Large intestine (tissue), 3 donors: Measurements from ENCODE around the gene SYMPK. TPM values are rescaled to one million over a fixed set of nuclear protein-coding genes. Genes with fewer than 3 reads are reported as not detected.

Experiments
- DNase-seq, 2 donors: peaks; one replicate each; pipeline versions ENCODE4 v3.0.0 to v3.0.0-alpha.2; 2013
- H3K27ac ChIP-seq: one replicate; pipeline ENCODE4 v1.5.1; 2013; ENCODE audit warnings: low read length
- H3K27me3 ChIP-seq: 2 replicates; pipeline ENCODE4 v1.6.1; 2013; ENCODE audit warnings: low read length; ENCODE audit not compliant: control insufficient read depth, insufficient read depth
- H3K36me3 ChIP-seq: 2 replicates; pipeline ENCODE4 v1.6.1; 2013; ENCODE audit warnings: low read length; ENCODE audit not compliant: control insufficient read depth, insufficient read depth
- H3K4me1 ChIP-seq: one replicate; pipeline ENCODE4 v1.6.1; 2013; ENCODE audit warnings: low read length; ENCODE audit not compliant: control insufficient read depth, insufficient read depth
- H3K4me3 ChIP-seq: one replicate; pipeline ENCODE4 v1.5.1; 2013; ENCODE audit warnings: low read length
- H3K9me3 ChIP-seq: one replicate; pipeline ENCODE4 v1.6.1; 2013; ENCODE audit warnings: mild to moderate bottlenecking, low read depth, low read length, moderate library complexity; ENCODE audit not compliant: control insufficient read depth
- WGBS: methylation state at CpG from one replicate; pipeline ENCODE4 v1.1.5; 2013; ENCODE audit warnings: low lambda C conversion rate; ENCODE audit not compliant: insufficient coverage; 5-methylcytosine and 5-hydroxymethylcytosine counted together
- polyA plus RNA-seq: library from polyadenylated mRNA; unstranded; fragments of 120-200 nt; gene quantifications from one replicate; pipeline ENCODE4 v1.2.1, GENCODE V29; 2013

SYMPK gene
- polyA plus RNA-seq, 1 donor: 65.0 TPM

- Histone ChIP-seq H3K36me3 (peaks cover 6% of the 10 kb centered on the region), H3K27ac (peak overlapping the region; percentile 98), H3K4me3 (peak overlapping the region; percentile 40), H3K4me1 (peaks cover 51% of the 10 kb centered on the region), H3K27me3 (no peaks in the 10 kb centered on the region), H3K9me3 (peaks cover 9% of the 10 kb centered on the region)
- peak in 1 of 2 donors; percentile 18 for DNase-seq
- no CpG with 5 or more reads among the region's 46 CpGs for WGBS
These were observed 91.5 kb downstream of the SYMPK start for GRCh38 chr19:45771311-45771933.

- WGBS: no CpG with 5 or more reads among the region's 79 CpGs
These were observed 92.5 kb downstream of the SYMPK start for GRCh38 chr19:45770192-45771101.

DNA sequence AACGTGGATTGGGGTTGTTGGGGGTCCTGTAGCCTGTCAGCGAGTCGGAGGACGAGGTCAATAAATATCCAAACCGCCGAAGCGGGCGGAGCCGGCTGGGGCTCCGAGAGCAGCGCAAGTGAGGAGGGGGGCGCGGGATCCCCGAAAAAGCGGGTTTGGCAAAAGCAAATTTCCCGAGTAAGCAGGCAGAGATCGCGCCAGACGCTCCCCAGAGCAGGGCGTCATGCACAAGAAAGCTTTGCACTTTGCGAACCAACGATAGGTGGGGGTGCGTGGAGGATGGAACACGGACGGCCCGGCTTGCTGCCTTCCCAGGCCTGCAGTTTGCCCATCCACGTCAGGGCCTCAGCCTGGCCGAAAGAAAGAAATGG lies 93.1 kb downstream of the SYMPK start:
- Histone ChIP-seq H3K4me3 (peak overlapping the region; percentile 68), H3K36me3 (peaks cover 11% of the 10 kb centered on the region), H3K27me3 (no peaks in the 10 kb centered on the region), H3K9me3 (peaks cover 9% of the 10 kb centered on the region), H3K27ac (peak overlapping the region; percentile 98), H3K4me1 (peaks cover 55% of the 10 kb centered on the region)
- no CpG with 5 or more reads among the region's 28 CpGs for WGBS
- peak in 1 of 2 donors; percentile 76 for DNase-seq

More at GRCh38 chr19:45770192-45771101, 92.5 kb downstream of the SYMPK start:
- Histone ChIP-seq H3K4me1 (peaks cover 59% of the 10 kb centered on the region), H3K36me3 (peaks cover 6% of the 10 kb centered on the region), H3K27me3 (no peaks in the 10 kb centered on the region), H3K27ac (peak overlapping the region; percentile 98), H3K4me3 (peak overlapping the region; percentile 68), H3K9me3 (peaks cover 9% of the 10 kb centered on the region)
- peak; percentile 97 to 99 for DNase-seq

DNA sequence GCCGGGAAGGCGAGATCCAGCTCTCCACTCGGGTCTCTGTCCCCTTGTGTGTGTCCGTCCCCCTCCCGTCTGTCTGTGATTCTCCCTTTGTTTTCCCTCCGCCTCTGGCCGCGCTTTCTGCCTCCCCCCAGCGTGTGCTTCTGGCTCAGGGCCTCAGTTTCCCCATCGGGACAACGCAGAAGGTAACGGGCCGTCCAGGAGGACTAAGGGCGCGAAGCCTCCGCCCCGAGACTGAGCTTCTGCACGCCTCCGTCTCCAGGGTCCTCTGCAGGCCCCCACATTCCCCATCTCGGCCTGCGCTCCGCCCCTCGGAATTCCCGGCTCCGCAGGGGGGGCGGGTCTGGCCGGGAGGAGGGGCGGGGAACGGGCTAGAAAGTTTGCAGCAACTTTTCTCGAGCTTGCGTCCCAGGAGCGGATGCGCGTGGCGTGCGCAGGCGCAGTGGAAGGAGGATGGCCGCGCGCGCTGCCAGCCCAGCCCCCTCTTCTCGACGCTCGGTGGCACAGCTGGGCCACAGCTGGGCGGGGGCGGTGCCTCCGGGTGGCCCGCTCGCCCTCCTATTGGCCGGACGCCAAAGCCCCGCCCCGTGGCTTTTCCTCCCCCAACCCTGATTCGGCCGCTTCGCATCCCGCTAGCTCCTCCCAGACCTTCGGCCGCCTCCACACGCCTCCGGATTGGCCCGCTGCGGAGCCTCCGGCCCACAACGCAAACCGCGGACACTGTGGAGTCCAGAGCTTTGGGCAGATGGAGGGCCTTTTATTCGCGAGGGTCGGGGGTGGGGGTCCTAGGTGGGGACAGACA lies 93.8 kb downstream of the SYMPK start, which contains the start of gene SIX5:
Gene SIX5, minus strand, starts transcription at position 269 of the 799 bp plus-strand sequence. CDS start 408 bp downstream, outside the sequence.
- peak; percentile 98 to 99 for DNase-seq
- Histone ChIP-seq H3K4me1 (peaks cover 55% of the 10 kb centered on the region), H3K9me3 (peaks cover 9% of the 10 kb centered on the region), H3K4me3 (peak within 1 kb of the TSS; percentile 86), H3K27ac (peak within 1 kb of the TSS; percentile 98), H3K27me3 (peaks cover 3% of the 10 kb centered on the region), H3K36me3 (peaks cover 11% of the 10 kb centered on the region)
- WGBS: 0% methylated on average over 2 of the region's 70 CpGs

DNA sequence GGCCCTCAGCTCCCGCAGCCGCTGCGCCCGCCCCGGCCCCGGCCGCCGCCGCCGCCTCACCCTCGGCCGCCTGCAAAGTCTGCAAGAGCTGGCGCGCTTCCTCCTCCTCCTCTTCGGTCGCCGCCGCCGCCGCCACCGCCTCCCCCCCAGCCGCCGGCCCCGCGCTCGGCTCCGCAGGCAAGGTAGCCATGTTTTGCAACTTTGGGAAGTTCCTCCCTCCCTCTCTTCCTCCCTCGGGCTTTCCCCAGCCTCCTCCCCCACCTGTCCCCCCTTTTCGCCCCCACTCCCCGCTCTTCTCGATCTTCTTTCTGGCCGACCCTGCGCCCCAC lies 94.3 kb downstream of the SYMPK start:
- Histone ChIP-seq H3K9me3 (peaks cover 9% of the 10 kb centered on the region), H3K27ac (peak overlapping the region; percentile 96), H3K27me3 (peaks cover 8% of the 10 kb centered on the region), H3K36me3 (peaks cover 11% of the 10 kb centered on the region), H3K4me1 (peaks cover 58% of the 10 kb centered on the region), H3K4me3 (peak overlapping the region; percentile 86)
- WGBS: no CpG with 5 or more reads among the region's 33 CpGs
- no peak for DNase-seq

GRCh38 chr19:45767881-45768654 lies 94.9 kb downstream of the SYMPK start:
- peak in 1 of 2 donors; percentile 75 for DNase-seq
- H3K36me3 ChIP-seq: peaks cover 11% of the 10 kb centered on the region
- peaks cover 55% of the 10 kb centered on the region for H3K4me1 ChIP-seq
- peak overlapping the region; percentile 67 for H3K4me3 ChIP-seq
- WGBS: no CpG with 5 or more reads among the region's 102 CpGs
- H3K27me3 ChIP-seq: peaks cover 9% of the 10 kb centered on the region
- H3K9me3 ChIP-seq: peaks cover 9% of the 10 kb centered on the region
- peak overlapping the region; percentile 71 for H3K27ac ChIP-seq

GRCh38 chr19:45767410-45767880 lies 95.5 kb downstream of the SYMPK start:
- H3K4me1 ChIP-seq: peaks cover 49% of the 10 kb centered on the region
- H3K4me3 ChIP-seq: peak overlapping the region; percentile 67
- peaks cover 11% of the 10 kb centered on the region for H3K27me3 ChIP-seq
- H3K36me3 ChIP-seq: peaks cover 8% of the 10 kb centered on the region
- H3K9me3 ChIP-seq: peaks cover 9% of the 10 kb centered on the region
- peak in 1 of 2 donors; percentile 72 for DNase-seq
- WGBS: no CpG with 5 or more reads among the region's 31 CpGs
- peak overlapping the region; percentile 71 for H3K27ac ChIP-seq

DNA sequence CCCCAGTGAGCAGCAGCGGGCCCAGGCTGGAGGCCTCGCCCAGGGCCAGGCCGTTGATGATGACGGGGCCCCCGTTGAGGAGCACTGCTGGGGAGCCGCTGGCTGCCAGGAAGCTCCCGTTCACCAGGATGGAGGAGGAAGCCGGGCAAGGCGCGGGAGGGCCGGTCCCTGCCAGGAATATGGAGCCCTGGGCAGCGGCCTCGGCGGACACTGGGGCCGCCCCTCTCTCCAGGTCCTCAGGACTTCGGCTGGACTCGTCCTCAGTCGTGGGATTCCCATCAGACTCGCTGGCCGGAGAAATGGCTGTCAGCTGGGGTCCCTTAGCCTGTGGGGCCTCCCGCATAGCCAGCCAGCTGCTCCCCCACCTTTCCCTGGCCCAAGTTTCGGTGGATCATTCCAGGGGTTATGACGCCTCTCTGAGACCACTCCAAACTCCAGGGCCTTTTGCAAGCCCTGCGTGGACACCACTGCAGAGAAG lies 96.0 kb downstream of the SYMPK start:
- Histone ChIP-seq H3K36me3 (peaks cover 4% of the 10 kb centered on the region), H3K4me3 (peak overlapping the region; percentile 67), H3K4me1 (peaks cover 45% of the 10 kb centered on the region), H3K27me3 (peaks cover 11% of the 10 kb centered on the region), H3K9me3 (peaks cover 9% of the 10 kb centered on the region), H3K27ac (peak overlapping the region; percentile 60)
- peak in 1 of 2 donors; percentile 23 for DNase-seq
- WGBS: no CpG with 5 or more reads among the region's 24 CpGs

DNA sequence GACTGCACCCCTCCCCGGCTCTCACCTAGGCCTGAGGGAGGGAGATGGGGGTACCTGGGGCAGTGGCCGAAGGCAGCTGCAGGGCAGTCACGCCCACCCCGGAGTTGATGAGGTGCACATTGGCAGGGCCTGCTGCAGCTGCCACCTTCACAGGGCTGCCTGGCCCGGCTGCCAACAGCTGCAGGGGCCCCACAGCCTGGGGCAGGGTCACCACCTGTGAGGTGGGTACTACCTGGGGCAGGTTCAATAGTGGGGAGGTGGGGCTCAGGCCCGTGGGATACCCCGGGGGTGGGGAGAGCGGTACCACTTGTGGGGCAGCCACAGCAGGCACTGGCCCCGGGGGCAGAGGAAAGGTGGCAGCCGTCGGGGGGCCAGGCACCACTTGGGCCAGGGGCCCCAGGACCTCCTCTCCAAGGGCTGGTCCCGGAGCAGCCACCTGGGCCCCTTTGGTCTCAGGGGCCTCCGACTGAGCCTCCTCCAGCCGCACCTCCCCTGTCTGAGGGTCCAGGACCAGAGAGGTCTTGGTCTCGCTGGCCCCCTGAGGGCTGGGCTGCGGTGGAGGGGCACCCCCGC lies 96.6 kb downstream of the SYMPK start:
- Histone ChIP-seq H3K9me3 (peaks cover 6% of the 10 kb centered on the region), H3K4me3 (peak overlapping the region; percentile 67), H3K4me1 (peaks cover 40% of the 10 kb centered on the region), H3K36me3 (peaks cover 4% of the 10 kb centered on the region), H3K27ac (peak overlapping the region; percentile 60), H3K27me3 (peaks cover 11% of the 10 kb centered on the region)
- DNase-seq: no peak
- WGBS: no CpG with 5 or more reads among the region's 17 CpGs
